GM19324 (cell line): ENCODE measurements around the gene SMARCC2.
A peak's percentile ranks its signal among the peaks of the same experiment; 100 is the strongest.

Experiments
- ATAC-seq: cut with Tn5 transposase; IDR thresholded peaks from one replicate; pipeline ENCODE4 v1.9.1; 2021; ENCODE audit warnings: mild to moderate bottlenecking, moderate library complexity; ENCODE audit not compliant: unreplicated experiment, low FRiP score

The SMARCC2 gene

GRCh38 chr12:56152756-56153677 is 36.3 kb downstream of the SMARCC2 start:
- ATAC-seq, result no peak

GRCh38 chr12:56152132-56152755 is 37.0 kb downstream of the SMARCC2 start, which contains the start of gene MYL6B:
Gene MYL6B, plus strand, starts transcription at chr12:56152587. Its CDS starts 1,332 bp downstream, at chr12:56153919.
- peak; percentile 89 for ATAC-seq

- peak; percentile 35 for ATAC-seq
Measured at GRCh38 chr12:56151672-56152131, 37.6 kb downstream of the SMARCC2 start.

- no peak for ATAC-seq
Measured at GRCh38 chr12:56150563-56150962, 38.7 kb downstream of the SMARCC2 start.

- no peak for ATAC-seq
Measured at GRCh38 chr12:56146492-56147460, 42.5 kb downstream of the SMARCC2 start.

- ATAC-seq, result no peak
Measured at GRCh38 chr12:56145217-56145616, 44.1 kb downstream of the SMARCC2 start.

- no peak for ATAC-seq
Measured at GRCh38 chr12:56143870-56144269, 45.4 kb downstream of the SMARCC2 start.

GRCh38 chr12:56143217-56143616 is 46.1 kb downstream of the SMARCC2 start:
- no peak for ATAC-seq

GRCh38 chr12:56141946-56142784 is 47.1 kb downstream of the SMARCC2 start:
- no peak for ATAC-seq

- ATAC-seq, result no peak
Measured at GRCh38 chr12:56137853-56138571, 51.3 kb downstream of the SMARCC2 start.

- no peak for ATAC-seq
Measured at GRCh38 chr12:56134897-56135296, 54.4 kb downstream of the SMARCC2 start.

- no peak for ATAC-seq
Measured at GRCh38 chr12:56130876-56131275, 58.4 kb downstream of the SMARCC2 start.

- no peak for ATAC-seq
Measured at GRCh38 chr12:56129942-56130495, 59.3 kb downstream of the SMARCC2 start.

- peak; percentile 35 for ATAC-seq
Measured at GRCh38 chr12:56129206-56129941, 59.9 kb downstream of the SMARCC2 start.

- no peak for ATAC-seq
Measured at GRCh38 chr12:56128670-56129205, 60.5 kb downstream of the SMARCC2 start.

- ATAC-seq, result peak; percentile 89
Measured at GRCh38 chr12:56127888-56128669, 61.2 kb downstream of the SMARCC2 start, which contains the start of gene ESYT1. Gene ESYT1, plus strand, starts transcription at chr12:56128267. Its CDS starts 53 bp downstream, at chr12:56128320.

- no peak for ATAC-seq
Measured at GRCh38 chr12:56127485-56127887, 61.8 kb downstream of the SMARCC2 start.
